H9 (cell line): ENCODE data around the gene GLUL. TPM values are rescaled to one million over a fixed set of nuclear protein-coding genes. Genes with fewer than 3 reads are reported as not detected.

Source experiments
- DNase-seq: peaks from one replicate; pipeline ENCODE4 v3.0.0-alpha.2; 2017
- H2AFZ ChIP-seq: one replicate; pipeline ENCODE4 v1.6.1; 2013; ENCODE audit warnings: mild to moderate bottlenecking, low read length, control low read depth, moderate library complexity
- H2AK5ac ChIP-seq: 2 replicates; pipeline ENCODE4 v1.6.1; 2013; ENCODE audit warnings: low read length, control low read depth, mixed read lengths; ENCODE audit not compliant: insufficient read length
- H2BK120ac ChIP-seq: one replicate; pipeline ENCODE4 v1.6.1; 2013; ENCODE audit warnings: low read depth, mild to moderate bottlenecking, low read length, control low read depth, inconsistent platforms; ENCODE audit not compliant: poor library complexity, severe bottlenecking
- H2BK12ac ChIP-seq: 2 replicates; pipeline ENCODE4 v1.6.1; 2013; ENCODE audit warnings: low read length, control low read depth, mixed read lengths, low read depth; ENCODE audit not compliant: insufficient read length
- H2BK15ac ChIP-seq: 2 replicates; pipeline ENCODE4 v1.6.1; 2013; ENCODE audit warnings: low read depth, low read length, control low read depth
- H2BK20ac ChIP-seq: one replicate; pipeline ENCODE4 v1.6.1; 2013; ENCODE audit warnings: low read depth, mild to moderate bottlenecking, low read length, control low read depth, inconsistent platforms; ENCODE audit not compliant: poor library complexity, severe bottlenecking
- H2BK5ac ChIP-seq: 2 replicates; pipeline ENCODE4 v1.6.1; 2013; ENCODE audit warnings: low read length, control low read depth, mixed read lengths; ENCODE audit not compliant: insufficient read length
- H3K14ac ChIP-seq: 2 replicates; pipeline ENCODE4 v1.6.1; 2013; ENCODE audit warnings: low read length, control low read depth; ENCODE audit not compliant: insufficient read depth
- H3K18ac ChIP-seq: 2 replicates; pipeline ENCODE4 v1.6.1; 2013; ENCODE audit warnings: low read depth, mild to moderate bottlenecking, mixed read lengths, low read length, control low read depth; ENCODE audit not compliant: insufficient read length
- H3K23ac ChIP-seq: 2 replicates; pipeline ENCODE4 v1.6.1; 2013; ENCODE audit warnings: low read length, control low read depth, mixed read lengths, low read depth; ENCODE audit not compliant: insufficient read length
- H3K23me2 ChIP-seq: 2 replicates; pipeline ENCODE4 v1.6.1; 2013; ENCODE audit warnings: low read depth, mild to moderate bottlenecking, mixed read lengths, low read length, control low read depth; ENCODE audit not compliant: insufficient read length, poor library complexity, severe bottlenecking
- H3K27ac ChIP-seq: 2 replicates; pipeline ENCODE4 v1.5.1; 2013; ENCODE audit warnings: low read length, control low read depth, mixed read lengths, low read depth; ENCODE audit not compliant: insufficient read length
- H3K27me3 ChIP-seq: 2 replicates; pipeline ENCODE4 v1.6.1; 2013; ENCODE audit warnings: low read length, control low read depth, inconsistent platforms; ENCODE audit not compliant: insufficient read depth
- H3K4ac ChIP-seq: 2 replicates; pipeline ENCODE4 v1.6.1; 2013; ENCODE audit warnings: low read depth, mild to moderate bottlenecking, control low read depth, inconsistent platforms, low read length, moderate library complexity
- H3K4me1 ChIP-seq: 2 replicates; pipeline ENCODE4 v1.6.1; 2013; ENCODE audit warnings: low read length, control low read depth, inconsistent platforms; ENCODE audit not compliant: insufficient read depth
- H3K4me2 ChIP-seq: 2 replicates; pipeline ENCODE4 v1.6.1; 2013; ENCODE audit warnings: low read length, control low read depth, mixed read lengths; ENCODE audit not compliant: insufficient read length, insufficient read depth
- H3K56ac ChIP-seq: 2 replicates; pipeline ENCODE4 v1.6.1; 2013; ENCODE audit warnings: low read depth, mild to moderate bottlenecking, mixed read lengths, low read length, control low read depth; ENCODE audit not compliant: insufficient read length
- H3K79me1 ChIP-seq: 2 replicates; pipeline ENCODE4 v1.6.1; 2013; ENCODE audit warnings: low read depth, mild to moderate bottlenecking, moderate library complexity, low read length, control low read depth, inconsistent platforms; ENCODE audit not compliant: insufficient read depth, poor library complexity, severe bottlenecking
- H3K79me2 ChIP-seq: 2 replicates; pipeline ENCODE4 v1.6.1; 2013; ENCODE audit warnings: low read length, control low read depth, inconsistent platforms; ENCODE audit not compliant: insufficient read depth
- H3K9ac ChIP-seq: 2 replicates; pipeline ENCODE4 v1.6.1; 2013; ENCODE audit warnings: low read length, control low read depth, mixed read lengths; ENCODE audit not compliant: insufficient read length; ENCODE audit errors: extremely low read depth
- H3K9me3 ChIP-seq: one replicate; pipeline ENCODE4 v1.6.1; 2013; ENCODE audit warnings: low read depth, low read length, inconsistent platforms; ENCODE audit not compliant: control insufficient read depth
- H3T11ph ChIP-seq: one replicate; pipeline ENCODE4 v1.6.1; 2013; ENCODE audit warnings: mild to moderate bottlenecking, low read length, control low read depth, inconsistent platforms
- H4K20me1 ChIP-seq: one replicate; pipeline ENCODE4 v1.6.1; 2013; ENCODE audit not compliant: control insufficient read depth, insufficient read length, insufficient read depth
- H4K5ac ChIP-seq: 2 replicates; pipeline ENCODE4 v1.6.1; 2013; ENCODE audit warnings: low read depth, mild to moderate bottlenecking, mixed read lengths, low read length, control low read depth; ENCODE audit not compliant: insufficient read length
- H4K8ac ChIP-seq: replicated peaks from 2 replicates; pipeline ENCODE4 v1.6.1; 2013; ENCODE audit warnings: low read length, control low read depth, mixed read lengths, low read depth; ENCODE audit not compliant: insufficient read length
- H4K91ac ChIP-seq: 2 replicates; pipeline ENCODE4 v1.6.1; 2013; ENCODE audit warnings: low read depth, mild to moderate bottlenecking, moderate library complexity, mixed read lengths, low read length, control low read depth; ENCODE audit not compliant: insufficient read length
- H3K27ac Mint-ChIP-seq, 3 experiments: 2 replicates in 2 of 3; 3 replicates in 1 of 3; pipeline ENCODE4 v1.8.0; 2020 to 2021; ENCODE audit warnings: mixed read lengths in 3 of 3, mild to moderate bottlenecking in 1 of 3, moderate library complexity in 1 of 3
- H3K27me3 Mint-ChIP-seq: 2 replicates; pipeline ENCODE4 v1.8.0; 2021; ENCODE audit warnings: low read depth, mild to moderate bottlenecking, moderate library complexity, mixed read lengths
- H3K36me3 Mint-ChIP-seq, 3 experiments: 2 replicates in 2 of 3; 3 replicates in 1 of 3; pipeline ENCODE4 v1.8.0; 2020 to 2021; ENCODE audit warnings: low read depth in 3 of 3, mixed read lengths in 3 of 3; ENCODE audit not compliant: insufficient read depth in 1 of 3
- H3K4me1 Mint-ChIP-seq, 2 experiments: 2 replicates each; pipeline ENCODE4 v1.8.0; 2020; ENCODE audit warnings: mixed read lengths in 2 of 2
- H3K4me3 Mint-ChIP-seq, 2 experiments: 2 replicates in 1 of 2; 3 replicates in 1 of 2; pipeline ENCODE4 v1.8.0; 2020 to 2021; ENCODE audit warnings: mild to moderate bottlenecking in 2 of 2, mixed read lengths in 2 of 2, moderate library complexity in 1 of 2
- H3K9me3 Mint-ChIP-seq, 2 experiments: 2 replicates in 1 of 2; 3 replicates in 1 of 2; pipeline ENCODE4 v1.8.0; 2020; ENCODE audit warnings: mild to moderate bottlenecking in 2 of 2, mixed read lengths in 2 of 2, moderate library complexity in 1 of 2
- CTCF ChIP-seq: fragments of 200-600 bp; sonication (generic); conservative IDR thresholded peaks from 3 replicates; pipeline ENCODE4 v1.8.0; 2021; ENCODE audit warnings: antibody characterized with exemption, mild to moderate bottlenecking
- WGBS: extraction: QIAGEN DNeasy Blood & Tissue Kit; methylation state at CpG from one replicate; pipeline ENCODE4 v1.1.7; 2013; ENCODE audit warnings: missing lambda C conversion rate, low lambda C conversion rate, mixed read lengths; ENCODE audit not compliant: insufficient read length; ENCODE audit errors: extremely low coverage; 5-methylcytosine and 5-hydroxymethylcytosine counted together
- total RNA-seq: library from RNA; stranded (reverse); gene quantifications from 2 replicates; pipeline ENCODE4 v1.2.1, GENCODE V29; 2021

Gene GLUL
- total RNA-seq, 1 experiment from 2014 or later = 332 TPM

- Mint-ChIP-seq H3K9me3 (no peaks in the 10 kb centered on the region), H3K27me3 (no peaks in the 10 kb centered on the region), H3K27ac (no peak overlapping the region), H3K4me3 (no peak overlapping the region), H3K4me1 (peaks cover 5 to 12% of the 10 kb centered on the region in 2 experiments), H3K36me3 (no peaks in the 10 kb centered on the region)
- H3K27ac ChIP-seq = no peak overlapping the region
- H4K8ac ChIP-seq = no peak overlapping the region
- no peak for TF ChIP-seq CTCF
- H3K9me3 ChIP-seq = no peaks in the 10 kb centered on the region
- no peak overlapping the region for H2BK12ac ChIP-seq
- no peaks in the 10 kb centered on the region for H3K79me2 ChIP-seq
- H2BK5ac ChIP-seq = no peak overlapping the region
- H2AFZ ChIP-seq = no peak overlapping the region
- H3T11ph ChIP-seq = no peak overlapping the region
- H2AK5ac ChIP-seq = no peak overlapping the region
- H4K20me1 ChIP-seq = no peaks in the 10 kb centered on the region
- no peak overlapping the region for H3K23ac ChIP-seq
- WGBS = no CpG with 5 or more reads among the region's 6 CpGs
- no peak for DNase-seq
- no peak overlapping the region for H3K9ac ChIP-seq
- no peak overlapping the region for H4K91ac ChIP-seq
- H3K14ac ChIP-seq = no peak overlapping the region
- H3K27me3 ChIP-seq = no peaks in the 10 kb centered on the region
- no peak overlapping the region for H3K18ac ChIP-seq
- no peaks in the 10 kb centered on the region for H3K4me1 ChIP-seq
- H3K23me2 ChIP-seq = no peaks in the 10 kb centered on the region
- H3K79me1 ChIP-seq = no peaks in the 10 kb centered on the region
- H2BK120ac ChIP-seq = no peak overlapping the region
- H4K5ac ChIP-seq = no peak overlapping the region
- no peak overlapping the region for H3K56ac ChIP-seq
- no peak overlapping the region for H2BK20ac ChIP-seq
- H2BK15ac ChIP-seq = no peak overlapping the region
- no peak overlapping the region for H3K4me2 ChIP-seq
- H3K4ac ChIP-seq = no peak overlapping the region
These were observed 42.4 kb downstream of the GLUL start for GRCh38 chr1:182348961-182349747.
